NCI-H1930 (cell line): ENCODE measurements around the gene TBX10.
A peak's percentile ranks its signal among the peaks of the same experiment; 100 is the strongest.
"Not testable (repeated sequence)": the region's sequence is repeated elsewhere in the genome, so short reads cannot be mapped to it uniquely, and the experiment has no call there.

ENCODE experiments used
- DNase-seq, 2 experiments: peaks; one replicate each; lab custom pipeline; 2025; lab: John Stamatoyannopoulos, UW

The TBX10 gene

DNA sequence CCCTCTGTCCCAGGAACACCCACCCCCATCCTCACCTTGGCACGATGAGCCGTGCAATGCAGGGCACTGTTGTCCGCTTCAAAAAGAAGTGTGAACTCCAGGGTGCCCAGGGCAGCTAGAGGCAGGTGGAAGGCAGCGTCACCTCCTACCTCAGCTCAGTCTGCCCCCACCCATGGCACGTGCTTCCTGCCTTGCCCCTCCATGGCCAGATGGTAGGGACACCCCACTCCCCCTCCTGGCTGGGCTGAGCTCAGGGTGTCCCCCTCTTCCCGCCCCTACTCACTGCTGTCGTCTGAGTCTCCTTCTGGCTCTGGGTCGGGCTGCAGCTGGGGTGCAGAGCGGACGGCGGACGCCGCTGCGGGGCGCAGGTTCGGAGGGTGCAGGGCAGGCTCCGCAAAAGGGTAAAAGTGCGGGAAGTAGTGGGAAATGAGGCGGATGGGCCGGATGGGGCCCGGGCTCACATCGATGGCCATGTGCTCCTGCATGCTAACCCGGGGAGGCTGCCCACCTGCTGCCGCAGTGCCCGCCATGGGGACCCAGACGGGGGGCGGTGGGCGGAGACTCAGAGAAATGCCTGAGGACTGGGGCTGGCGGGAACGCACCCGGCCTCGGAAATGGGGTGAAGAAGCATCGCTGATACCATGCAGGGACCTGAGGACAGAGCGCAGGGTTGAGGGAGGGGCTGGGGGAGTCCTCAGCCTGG lies 23.7 kb downstream of the TBX10 start:
- DNase-seq: no peak

DNA sequence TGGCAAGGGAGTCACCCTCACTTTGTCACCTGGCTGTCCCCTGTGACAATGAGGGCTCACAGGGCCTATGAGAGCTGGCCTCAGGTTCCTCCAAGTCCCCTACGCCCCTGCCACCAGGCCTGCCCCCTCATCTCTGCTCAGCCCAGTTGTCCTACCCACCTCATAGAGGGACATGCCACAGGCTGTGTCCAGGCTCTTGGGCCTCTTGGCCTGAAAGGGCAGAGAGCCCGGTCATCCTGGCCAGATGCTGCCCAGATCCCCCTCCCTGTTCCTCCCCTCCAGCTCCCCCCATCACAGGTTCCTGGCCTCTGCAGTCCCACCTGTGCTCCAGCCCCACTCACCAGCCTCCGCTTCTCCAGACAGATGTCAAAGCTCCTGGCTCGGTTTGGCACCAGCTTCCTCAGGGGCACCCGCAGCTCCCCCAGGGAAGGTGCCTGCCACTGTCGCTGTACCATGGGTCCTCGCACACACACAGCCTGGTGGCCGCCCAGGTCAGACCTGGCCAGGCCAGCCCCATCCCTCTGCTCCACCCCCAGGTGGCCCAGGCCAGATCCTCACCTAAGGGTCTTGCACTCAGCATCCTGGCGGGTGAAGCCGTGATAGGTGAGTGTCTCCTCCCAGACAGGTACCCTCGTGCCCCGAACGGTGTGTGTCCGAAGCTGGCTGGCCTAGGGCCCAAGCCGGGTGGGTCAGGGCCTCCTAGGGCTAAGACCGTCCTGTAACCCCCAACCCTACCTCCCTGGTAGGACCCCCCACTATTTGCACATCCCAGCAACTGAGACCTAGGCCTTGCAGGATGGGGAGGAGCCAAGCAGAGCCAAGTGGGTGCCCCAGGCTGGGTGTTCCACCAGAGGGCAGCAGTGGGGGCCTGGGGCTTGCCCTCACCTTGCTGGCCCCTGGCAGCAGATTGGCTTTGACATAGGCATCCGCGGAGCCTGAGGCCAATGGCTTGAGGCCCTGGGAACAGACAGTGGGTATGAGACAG lies 24.5 kb downstream of the TBX10 start:
- DNase-seq: no peak

DNA sequence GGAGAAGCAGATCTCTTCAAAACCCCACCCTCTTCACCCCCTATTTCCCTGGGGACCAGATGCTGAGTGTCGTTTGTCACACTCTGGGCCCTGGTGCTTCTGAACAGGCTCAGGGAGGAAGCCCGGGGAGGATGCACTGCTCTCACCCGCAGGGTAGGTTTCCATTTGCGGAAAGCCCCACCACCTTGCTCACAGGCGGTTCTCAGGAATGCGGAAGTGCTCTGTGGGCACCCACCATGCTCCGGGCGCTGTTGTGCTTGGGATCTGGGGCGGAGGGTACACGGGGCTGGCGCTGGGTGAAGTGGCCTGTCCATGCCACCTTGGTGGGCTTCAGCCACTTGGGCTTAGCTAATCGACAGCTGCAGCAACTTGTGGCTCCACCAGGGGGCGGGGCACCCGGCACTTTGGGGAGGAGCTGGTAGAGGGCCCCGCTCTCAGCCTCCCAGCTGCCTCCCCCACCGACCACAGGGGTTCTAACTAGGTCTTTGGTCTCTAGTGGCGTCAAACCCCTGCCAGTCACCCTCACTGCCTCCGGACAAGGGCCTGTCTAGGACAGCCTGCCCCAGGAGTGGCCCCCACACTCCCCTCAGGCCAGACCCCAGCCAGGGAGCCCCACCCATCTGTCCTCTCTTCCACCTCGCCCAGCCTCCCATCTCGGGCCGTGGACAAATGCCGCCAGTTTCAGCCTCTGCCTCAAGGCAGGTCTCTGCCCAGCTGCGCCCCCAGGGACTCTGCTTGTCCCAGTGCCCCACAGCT lies 25.4 kb downstream of the TBX10 start:
- peak in 1 of 2 experiments; percentile 36 for DNase-seq

DNA sequence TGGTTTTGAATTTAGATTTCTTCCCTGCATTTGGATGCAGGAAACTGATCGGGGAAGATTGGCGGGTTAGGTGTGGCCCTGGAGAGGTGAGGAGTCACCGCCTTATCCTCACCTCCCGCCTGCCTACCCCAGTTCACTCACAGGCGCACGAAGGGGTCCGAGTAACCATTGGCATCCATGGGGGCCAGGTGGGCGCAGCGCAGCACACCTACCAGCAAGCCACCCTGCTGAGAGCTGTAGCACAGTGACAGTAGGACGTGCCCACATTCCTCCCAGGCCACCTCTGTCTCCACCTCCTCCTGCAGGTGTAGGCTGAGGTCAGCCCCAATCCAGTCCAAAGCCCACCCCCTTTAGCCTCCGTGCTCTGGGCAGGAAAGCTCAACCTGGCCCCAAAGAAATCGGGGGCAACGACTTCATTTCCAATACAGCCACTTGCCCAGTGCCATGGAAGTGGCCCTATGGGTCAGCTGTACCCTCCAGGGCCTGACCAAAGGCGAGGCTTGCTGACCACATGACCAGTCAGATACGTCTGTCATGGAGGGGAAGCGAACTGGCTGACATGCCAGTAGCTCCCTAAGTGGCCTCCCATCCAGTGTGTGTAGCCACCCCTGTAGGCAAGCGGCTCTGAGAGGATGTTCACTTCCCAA lies 26.1 kb downstream of the TBX10 start:
- no peak for DNase-seq

DNA sequence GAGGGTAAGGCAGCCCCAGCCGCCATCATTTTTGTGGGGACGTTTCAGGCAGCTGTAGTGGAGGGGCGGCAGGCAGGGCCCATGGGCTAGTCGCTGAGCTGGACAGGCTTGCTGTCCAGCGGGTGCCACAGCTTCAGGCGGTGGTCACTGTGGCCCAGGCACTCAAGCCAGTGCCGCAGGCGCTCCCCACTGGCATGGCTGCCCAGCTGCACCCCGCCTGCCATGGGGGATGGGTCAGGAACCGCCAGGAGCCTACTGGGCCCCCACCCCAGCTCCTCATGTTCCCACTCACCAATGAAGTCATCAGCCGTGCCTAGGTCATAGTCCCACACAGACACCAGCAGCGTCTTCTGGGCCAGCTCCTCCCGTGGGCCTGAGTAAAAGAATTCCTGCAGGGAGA lies 26.8 kb downstream of the TBX10 start:
- DNase-seq: no peak

DNA sequence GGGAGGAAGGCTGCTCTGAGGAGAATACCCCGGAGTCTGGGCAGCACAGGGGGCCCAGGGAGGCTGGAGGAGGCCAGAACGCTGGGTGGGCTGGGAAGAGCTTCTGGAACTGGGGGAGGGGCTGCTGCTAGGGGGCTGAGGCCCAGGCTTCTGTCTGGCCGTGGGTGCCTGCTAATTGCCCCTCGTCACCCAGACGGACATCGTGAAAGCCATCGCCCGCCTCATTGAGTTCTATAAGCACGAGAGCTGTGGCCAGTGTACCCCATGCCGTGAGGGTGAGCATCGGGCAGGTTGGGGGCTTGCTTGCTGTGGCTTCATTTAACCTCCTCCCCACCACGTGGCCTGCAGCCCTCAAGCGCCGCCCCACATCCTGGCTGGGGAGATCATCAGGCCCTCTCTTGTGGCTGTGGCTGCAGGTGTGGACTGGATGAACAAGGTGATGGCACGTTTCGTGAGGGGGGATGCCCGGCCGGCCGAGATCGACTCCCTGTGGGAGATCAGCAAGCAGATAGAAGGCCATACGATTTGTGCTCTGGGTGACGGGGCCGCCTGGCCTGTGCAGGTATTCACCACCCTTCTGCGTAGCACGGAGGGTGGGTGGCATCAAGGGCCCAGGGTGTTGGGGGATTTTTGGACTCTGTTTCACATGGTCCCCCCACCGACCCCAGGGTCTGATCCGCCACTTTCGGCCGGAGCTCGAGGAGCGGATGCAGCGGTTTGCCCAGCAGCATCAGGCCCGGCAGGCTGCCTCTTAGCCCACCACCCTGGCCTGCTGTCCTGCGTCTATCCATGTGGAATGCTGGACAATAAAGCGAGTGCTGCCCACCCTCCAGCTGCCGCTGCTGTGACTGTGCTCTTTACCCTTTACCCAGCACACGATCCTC lies 27.6 kb downstream of the TBX10 start:
- DNase-seq: no peak

DNA sequence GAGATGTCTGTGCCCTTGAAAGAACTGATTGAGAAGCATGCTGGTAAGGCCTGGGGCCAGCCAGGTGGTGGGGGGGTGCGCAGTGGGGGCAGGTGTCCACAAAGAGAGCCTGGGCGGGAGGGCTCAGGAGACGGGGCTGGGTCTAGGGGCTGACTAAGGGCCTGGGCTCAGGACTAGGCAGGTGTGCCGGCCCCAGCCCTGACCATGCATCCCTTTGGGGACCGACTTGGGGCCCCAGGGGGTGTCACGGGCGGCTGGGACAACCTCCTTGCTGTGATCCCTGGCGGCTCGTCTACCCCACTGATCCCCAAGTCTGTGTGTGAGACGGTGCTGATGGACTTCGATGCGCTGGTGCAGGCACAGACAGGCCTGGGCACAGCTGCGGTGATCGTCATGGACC lies 28.4 kb downstream of the TBX10 start:
- no peak for DNase-seq

DNA sequence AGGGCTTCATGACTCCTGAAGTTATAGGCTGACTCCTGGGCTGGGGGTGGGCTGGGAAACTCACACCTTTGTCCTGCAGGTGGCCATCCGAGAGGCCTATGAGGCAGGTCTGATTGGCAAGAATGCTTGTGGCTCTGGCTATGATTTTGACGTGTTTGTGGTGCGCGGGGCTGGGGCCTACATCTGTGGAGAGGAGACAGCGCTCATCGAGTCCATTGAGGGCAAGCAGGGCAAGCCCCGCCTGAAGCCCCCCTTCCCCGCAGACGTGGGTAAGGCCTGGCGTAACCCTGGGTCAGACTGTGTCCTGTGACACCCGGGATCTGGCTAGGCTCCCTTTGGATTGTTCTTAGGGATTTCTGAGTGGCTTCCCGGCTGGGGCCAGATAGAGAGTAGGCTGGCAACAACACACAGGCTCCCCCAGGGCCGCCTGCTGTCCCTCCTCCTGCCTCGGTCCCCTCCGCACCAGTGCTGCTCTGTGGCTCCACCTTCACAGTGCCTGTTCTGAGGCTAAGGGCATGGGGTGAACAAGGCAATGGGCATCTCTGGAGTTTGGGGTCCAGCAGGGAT lies 29.2 kb downstream of the TBX10 start:
- no peak for DNase-seq

DNA sequence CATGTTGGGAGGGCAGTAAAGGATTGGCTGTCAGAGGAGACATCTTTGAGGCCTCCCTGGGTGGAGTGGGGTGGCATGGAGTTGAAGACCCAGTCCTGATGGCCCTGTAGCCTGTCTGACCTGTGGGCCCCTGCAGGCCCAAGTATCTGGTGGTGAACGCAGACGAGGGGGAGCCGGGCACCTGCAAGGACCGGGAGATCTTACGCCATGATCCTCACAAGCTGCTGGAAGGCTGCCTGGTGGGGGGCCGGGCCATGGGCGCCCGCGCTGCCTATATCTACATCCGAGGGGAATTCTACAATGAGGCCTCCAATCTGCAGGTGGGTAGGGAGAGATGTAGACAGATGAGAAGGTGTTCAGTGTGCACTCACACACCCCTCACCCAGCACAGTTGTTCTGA lies 30.2 kb downstream of the TBX10 start:
- no peak for DNase-seq

DNA sequence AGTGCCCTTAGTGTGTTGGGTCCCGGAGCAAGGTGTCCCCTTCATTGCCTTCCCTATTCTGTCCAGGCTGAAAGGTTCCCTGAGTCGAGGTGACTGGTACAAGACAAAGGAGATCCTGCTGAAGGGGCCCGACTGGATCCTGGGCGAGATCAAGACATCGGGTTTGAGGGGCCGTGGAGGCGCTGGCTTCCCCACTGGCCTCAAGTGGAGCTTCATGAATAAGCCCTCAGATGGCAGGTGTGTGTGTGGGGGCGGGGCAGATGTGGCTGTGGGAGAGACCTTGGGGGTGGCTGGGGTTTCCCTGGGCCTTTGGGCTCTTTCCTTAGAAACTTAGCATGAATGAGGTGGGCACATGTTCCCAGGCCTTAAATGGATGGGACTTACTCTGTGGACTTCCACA lies 31.1 kb downstream of the TBX10 start:
- no peak for DNase-seq

DNA sequence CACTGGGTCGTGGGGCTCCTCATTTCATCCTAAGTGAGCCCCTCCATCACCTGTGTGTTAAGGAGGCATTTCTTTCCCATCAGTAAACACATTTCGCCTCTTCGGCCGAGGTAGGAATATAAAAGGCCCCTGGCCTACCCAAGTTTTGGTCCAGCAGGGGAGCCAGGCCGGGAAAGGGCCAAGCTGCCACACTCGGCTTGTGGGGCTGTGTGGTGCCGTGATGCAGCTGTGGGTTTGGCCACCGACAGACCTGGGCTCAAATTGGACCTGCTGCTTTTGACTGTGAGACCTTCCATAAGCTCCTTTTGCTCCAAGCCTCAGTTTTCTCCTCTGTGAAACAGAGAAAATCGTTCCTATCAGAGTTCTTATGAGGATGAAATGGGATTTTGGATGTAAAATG lies 32.1 kb downstream of the TBX10 start:
- DNase-seq: no peak

DNA sequence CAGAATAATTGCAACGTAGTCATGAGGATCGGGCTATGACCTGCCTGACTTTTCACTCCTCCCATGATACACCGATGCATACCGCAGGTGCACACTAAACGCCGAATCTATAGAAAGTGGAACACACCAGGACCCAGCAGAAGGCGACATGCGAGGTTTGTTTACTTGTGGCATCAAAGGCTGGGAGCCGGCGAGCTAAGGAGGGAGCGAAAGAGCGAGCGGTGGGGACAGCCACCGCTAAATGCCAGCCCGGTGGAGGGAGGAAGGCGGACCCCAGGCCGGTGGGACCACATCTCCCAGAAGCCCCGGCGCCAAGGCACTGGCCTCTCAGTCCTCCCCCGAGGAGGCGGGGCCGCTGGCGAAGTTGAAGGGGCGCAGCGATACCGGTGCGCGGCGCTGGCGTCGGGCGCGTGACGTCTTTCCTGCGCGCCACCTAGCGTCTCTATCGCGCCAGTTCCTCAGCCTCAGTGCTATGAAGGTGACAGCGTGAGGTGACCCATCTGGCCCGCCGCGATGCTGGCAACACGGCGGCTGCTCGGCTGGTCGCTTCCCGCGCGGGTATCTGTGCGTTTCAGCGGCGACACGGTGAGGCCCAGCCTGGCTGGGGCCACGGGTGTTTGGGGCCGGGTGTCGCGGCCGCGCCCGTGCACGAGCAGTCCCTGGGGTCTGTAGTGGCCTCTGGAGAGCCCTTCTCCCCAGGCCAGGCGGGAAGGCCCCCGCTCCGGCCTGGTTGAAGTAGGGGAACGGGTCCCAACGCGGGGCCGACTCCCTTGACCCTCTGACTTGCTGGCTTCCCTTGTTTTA lies 32.9 kb downstream of the TBX10 start, which contains the start of gene NDUFV1:
TSS of gene NDUFV1 (plus strand) at position 445 of the 804 bp plus-strand sequence. CDS start at position 514, 69 bp downstream.
- peak; percentile 90 to 95 for DNase-seq

DNA sequence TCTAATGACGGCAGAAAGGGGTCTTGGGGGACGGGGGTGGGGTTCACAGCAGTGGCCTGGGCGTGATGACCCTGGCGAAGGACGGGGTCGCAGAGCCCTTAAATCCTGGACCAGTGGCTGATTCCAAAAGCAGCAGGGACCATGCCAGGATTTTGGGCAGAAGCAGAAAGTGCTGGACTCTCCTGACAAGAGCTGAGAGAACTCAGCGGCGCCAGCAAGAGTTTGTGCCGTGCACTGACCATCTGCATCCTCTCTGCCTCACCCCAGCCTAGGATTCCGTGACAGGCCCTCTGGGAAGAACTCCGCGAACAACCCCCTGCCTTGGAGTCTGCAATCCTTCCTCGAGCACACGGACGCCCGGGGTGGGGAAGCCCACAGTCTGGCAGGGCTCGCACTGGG lies 33.5 kb downstream of the TBX10 start:
- DNase-seq: no peak

DNA sequence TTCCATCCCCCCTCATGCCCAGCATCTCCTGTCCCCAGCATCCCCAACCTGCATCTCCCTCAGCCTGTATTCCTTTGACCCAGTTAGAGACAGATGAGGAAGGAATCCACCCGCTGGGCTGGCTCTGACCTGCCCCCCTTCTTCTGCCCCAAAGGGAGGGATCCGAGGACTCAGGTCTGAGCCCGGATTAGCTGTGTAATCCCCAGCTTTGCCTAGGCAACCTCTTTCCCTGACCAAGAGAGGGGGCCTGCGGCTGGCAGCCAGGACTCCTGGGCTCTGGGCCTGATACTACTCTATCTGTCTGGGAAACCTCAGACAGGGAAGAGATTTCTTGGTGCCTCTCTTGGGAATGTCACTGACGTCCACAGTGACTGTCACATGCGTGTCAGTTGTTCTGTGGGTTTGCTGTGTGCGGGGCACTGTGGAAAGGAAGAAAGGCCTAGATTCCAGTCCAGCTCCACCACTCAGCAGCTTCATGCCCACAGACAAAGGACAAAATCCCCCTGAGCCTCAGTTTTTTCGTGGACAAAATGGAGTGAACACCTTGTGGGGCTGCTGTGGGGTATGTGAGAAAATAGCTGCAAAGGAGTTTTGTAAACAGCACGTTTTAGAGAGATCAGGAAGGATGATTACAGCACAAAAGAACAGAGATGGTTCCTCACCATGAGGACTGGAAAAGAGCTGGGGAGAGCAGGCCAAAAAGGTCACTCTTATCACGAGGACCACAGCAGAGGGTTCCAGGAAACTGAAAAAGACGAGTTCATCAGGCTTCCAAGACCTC lies 34.1 kb downstream of the TBX10 start:
- no peak for DNase-seq

DNA sequence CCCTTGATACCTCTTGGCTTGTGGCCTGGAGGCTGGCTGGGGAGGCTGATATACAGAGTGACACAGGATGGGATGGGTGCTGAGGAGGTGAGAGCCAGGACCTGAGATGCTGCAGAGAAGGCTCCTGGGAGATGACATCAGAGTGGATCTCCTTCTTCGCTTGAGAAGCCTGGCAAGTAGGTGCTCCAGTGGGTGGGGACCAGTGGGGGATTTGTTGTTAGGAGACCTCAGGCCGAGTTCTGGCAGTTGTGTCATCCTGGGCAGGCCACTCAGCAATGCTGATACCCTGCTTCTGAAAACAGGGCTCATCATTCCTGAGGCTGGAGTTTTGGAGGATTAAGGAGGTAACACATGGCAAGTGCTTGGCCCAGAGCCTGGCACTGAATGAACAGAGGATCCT lies 34.7 kb downstream of the TBX10 start:
- DNase-seq: no peak

DNA sequence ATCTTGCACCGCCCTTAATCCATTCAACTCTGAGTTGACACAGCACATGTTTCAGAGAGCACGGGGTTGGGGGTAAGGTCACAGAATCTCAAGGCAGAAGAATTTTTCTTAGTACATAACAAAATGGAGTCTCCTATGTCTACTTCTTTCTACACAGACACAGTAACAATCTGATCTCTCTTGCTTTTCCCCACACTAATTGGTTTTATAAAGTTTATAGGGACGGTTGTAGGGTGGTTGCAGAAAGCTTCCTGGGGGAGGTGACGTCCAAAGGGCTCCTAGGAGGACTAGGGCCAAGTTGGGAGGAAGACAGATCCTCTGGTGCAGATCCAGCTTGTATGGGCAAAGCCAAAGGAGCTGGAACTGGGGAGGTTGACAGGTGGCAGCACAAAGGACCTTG lies 35.4 kb downstream of the TBX10 start:
- DNase-seq: not testable (repeated sequence)

DNA sequence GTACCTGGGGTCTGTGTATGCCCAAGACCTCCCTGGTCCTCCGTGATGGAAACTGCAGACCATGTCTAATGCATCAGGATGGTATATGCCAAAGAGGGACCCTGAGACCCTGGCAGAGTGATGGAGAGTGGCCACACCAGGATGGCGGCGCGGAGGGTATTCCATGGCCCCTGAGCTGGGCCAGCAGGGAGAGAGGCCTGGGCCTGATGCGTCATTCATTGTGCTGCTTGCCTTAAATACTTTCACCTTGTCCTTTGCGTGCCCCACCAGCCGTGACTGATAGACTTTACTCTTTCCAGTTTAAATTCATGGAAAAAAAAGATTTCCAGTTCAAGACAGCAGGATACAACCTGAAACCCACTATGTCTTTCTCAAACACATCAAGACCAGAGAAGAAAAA lies 38.5 kb downstream of the TBX10 start:
- DNase-seq: no peak

DNA sequence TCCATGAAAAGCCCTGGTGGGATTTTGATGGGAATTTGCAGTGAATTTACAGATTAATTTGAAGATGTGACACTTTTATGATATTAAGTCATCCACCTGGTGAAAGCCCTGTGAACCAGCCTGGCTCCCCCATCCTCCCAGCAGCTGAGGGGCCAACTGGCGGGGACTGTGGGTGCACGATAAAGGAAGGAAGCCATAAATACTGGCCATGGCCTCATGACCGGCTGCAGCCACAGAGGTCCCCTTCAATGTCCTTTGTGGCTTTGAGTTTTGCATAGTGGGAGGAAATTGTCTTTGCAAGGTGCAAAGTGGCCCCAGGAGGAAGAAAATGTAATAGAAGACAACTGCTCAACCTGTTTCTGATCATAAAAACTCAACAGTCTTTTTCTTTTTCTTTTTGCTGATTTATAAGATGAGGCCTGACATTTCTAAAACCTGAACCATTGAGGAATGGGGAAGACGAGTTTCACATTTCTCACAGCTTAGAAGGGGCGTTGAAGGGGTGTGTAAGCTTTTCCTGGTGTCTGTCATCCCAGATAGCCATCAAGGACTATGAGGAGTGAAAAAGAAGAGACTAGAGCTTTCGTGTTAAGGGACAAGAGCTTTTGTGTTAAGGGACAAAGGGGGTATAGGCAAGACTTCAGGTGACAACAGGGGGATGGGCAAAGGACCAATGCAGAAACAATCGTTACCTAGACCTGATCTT lies 39.1 kb downstream of the TBX10 start:
- DNase-seq: no peak
